OCI-LY1 (cell line): ENCODE data around the gene MYO18B.

Experiments used
- EZH2 ChIP-seq: fragments of 200-600 bp; sonication (generic), shearing (Covaris generic); IDR thresholded peaks from 2 replicates; pipeline ENCODE4 v1.8.0; 2017; ENCODE audit warnings: borderline replicate concordance, mixed run types, mild to moderate bottlenecking, antibody characterized with exemption, low read length, moderate library complexity, mixed read lengths
- TF ChIP-seq, protein P1 (sequence below): fragments of 200-600 bp; sonication (generic), shearing (Covaris generic); IDR thresholded peaks from 2 replicates; pipeline ENCODE4 v1.5.1; 2017; ENCODE audit warnings: mild to moderate bottlenecking, antibody characterized with exemption, low read length, moderate library complexity, mixed read lengths

DNA sequence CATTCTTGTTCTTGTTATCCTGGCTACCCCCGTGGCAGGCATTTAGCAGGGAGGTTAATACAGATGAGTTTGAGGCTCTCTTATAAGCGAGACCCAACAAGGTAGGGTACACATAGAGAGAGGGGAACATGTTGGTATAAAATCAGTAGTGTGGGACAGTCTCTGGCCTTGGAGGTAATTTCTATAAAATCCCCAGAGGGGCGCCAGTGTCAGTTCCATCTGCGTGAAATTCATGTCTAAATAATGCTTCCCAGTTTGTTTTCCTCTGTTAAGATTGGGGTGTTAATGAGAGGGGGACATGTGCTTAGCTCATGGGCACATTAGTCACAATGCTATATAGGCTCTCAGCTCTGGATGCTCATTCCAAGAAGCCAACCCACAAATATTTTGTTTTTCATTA lies 150.7 kb downstream of the MYO18B start:
- TF ChIP-seq, protein P1, sequence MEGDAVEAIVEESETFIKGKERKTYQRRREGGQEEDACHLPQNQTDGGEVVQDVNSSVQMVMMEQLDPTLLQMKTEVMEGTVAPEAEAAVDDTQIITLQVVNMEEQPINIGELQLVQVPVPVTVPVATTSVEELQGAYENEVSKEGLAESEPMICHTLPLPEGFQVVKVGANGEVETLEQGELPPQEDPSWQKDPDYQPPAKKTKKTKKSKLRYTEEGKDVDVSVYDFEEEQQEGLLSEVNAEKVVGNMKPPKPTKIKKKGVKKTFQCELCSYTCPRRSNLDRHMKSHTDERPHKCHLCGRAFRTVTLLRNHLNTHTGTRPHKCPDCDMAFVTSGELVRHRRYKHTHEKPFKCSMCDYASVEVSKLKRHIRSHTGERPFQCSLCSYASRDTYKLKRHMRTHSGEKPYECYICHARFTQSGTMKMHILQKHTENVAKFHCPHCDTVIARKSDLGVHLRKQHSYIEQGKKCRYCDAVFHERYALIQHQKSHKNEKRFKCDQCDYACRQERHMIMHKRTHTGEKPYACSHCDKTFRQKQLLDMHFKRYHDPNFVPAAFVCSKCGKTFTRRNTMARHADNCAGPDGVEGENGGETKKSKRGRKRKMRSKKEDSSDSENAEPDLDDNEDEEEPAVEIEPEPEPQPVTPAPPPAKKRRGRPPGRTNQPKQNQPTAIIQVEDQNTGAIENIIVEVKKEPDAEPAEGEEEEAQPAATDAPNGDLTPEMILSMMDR, result no peak
- TF ChIP-seq EZH2, result no peak
